ENCODE results near the gene MATK.
"Not testable (repeated sequence)": the region's sequence is repeated elsewhere in the genome, so short reads cannot be mapped to it uniquely, and the experiment has no call there.

MATK gene

DNA sequence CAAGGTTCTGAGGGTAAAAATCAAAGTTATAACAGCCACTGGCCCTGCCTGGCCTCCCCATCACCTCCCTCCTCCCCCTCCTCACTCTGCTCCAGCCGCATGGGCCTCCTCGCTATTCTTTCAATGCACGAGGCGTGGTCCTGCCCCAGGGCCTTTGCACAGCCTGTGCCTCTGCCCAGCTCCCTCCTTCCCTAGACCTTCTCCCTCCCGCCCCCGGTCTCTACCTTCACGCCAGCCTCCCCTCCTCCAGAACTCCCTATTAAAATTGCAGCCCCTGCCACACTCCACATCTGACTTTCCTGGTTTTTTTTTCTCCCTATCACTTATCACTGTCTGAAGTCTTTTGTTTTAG, 17.5 kb downstream of the MATK start:
- TF ChIP-seq, protein P1, sequence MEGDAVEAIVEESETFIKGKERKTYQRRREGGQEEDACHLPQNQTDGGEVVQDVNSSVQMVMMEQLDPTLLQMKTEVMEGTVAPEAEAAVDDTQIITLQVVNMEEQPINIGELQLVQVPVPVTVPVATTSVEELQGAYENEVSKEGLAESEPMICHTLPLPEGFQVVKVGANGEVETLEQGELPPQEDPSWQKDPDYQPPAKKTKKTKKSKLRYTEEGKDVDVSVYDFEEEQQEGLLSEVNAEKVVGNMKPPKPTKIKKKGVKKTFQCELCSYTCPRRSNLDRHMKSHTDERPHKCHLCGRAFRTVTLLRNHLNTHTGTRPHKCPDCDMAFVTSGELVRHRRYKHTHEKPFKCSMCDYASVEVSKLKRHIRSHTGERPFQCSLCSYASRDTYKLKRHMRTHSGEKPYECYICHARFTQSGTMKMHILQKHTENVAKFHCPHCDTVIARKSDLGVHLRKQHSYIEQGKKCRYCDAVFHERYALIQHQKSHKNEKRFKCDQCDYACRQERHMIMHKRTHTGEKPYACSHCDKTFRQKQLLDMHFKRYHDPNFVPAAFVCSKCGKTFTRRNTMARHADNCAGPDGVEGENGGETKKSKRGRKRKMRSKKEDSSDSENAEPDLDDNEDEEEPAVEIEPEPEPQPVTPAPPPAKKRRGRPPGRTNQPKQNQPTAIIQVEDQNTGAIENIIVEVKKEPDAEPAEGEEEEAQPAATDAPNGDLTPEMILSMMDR (IDR thresholded peaks at IDR 0.05; ENCODE audit: unreplicated experiment in 3 of 3): no peak
- Mint-ChIP-seq H3K27ac (no peak overlapping the region), H3K4me3 (no peak overlapping the region), H3K4me1 (peaks cover 9% of the 10 kb centered on the region), H3K9me3 (no peaks in the 10 kb centered on the region), H3K36me3 (ENCODE audit: low read depth) (peaks cover 9% of the 10 kb centered on the region), H3K27me3 (ENCODE audit: low read depth) (peaks cover 9% of the 10 kb centered on the region)

DNA sequence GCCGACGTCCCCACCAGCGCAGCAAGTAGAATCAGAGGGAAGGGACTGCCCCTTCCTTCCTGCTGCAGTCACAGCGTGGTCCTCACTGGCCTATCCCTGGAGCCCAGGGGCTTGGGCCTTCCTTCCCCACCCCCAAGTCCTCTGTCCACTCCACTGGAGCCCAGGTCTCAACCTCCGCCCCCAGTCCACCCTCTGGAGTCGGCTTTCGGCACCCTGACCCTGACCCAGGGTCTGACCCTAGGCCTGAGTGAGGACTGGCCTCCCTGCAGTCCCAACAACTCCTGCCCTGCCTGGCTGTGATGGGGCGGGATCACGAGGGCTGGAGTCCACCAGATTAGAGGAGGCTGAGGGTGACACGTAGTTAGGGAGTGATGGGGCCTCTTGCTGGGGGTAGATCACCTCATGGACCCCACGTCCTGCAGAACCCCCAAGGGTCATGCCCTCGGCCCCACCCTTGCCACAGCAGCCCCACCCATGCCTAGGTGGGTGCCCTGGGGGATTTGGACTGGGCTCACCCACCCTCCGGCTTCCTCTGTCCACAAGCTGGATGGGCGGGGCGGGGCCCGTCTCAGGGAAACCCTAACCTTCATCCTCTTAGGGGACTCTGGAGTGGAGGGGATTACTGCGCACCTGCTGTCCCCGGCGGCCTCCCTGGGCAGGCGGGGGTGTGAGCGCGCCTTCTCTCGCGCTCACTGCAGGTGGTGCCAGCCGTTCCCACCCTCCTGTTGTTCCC, 18.0 kb downstream of the MATK start:
- no peaks in the 10 kb centered on the region for H3K9me3 Mint-ChIP-seq
- H3K36me3 Mint-ChIP-seq (ENCODE audit: low read depth): peaks cover 9% of the 10 kb centered on the region
- H3K4me1 Mint-ChIP-seq: peaks cover 10% of the 10 kb centered on the region
- H3K27me3 Mint-ChIP-seq (ENCODE audit: low read depth): peaks cover 5% of the 10 kb centered on the region
- H3K27ac Mint-ChIP-seq: no peak overlapping the region
- TF ChIP-seq, protein P1 (IDR thresholded peaks at IDR 0.05; ENCODE audit: unreplicated experiment in 3 of 3): no peak
- H3K4me3 Mint-ChIP-seq: no peak overlapping the region

- peaks cover 5% of the 10 kb centered on the region for H3K27me3 Mint-ChIP-seq (ENCODE audit: low read depth)
- H3K4me1 Mint-ChIP-seq: peaks cover 16% of the 10 kb centered on the region
- H3K9me3 Mint-ChIP-seq: no peaks in the 10 kb centered on the region
- no peak overlapping the region for H3K4me3 Mint-ChIP-seq
- H3K27ac Mint-ChIP-seq: no peak overlapping the region
- H3K36me3 Mint-ChIP-seq (ENCODE audit: low read depth): peaks cover 9% of the 10 kb centered on the region
- TF ChIP-seq, protein P1 (IDR thresholded peaks at IDR 0.05; ENCODE audit: unreplicated experiment in 3 of 3): no peak
These were observed 19.1 kb downstream of the MATK start for GRCh38 chr19:3767050-3767449.

- Mint-ChIP-seq H3K4me3 (no peak overlapping the region), H3K4me1 (peaks cover 21% of the 10 kb centered on the region), H3K27ac (no peak overlapping the region), H3K9me3 (no peaks in the 10 kb centered on the region), H3K36me3 (ENCODE audit: low read depth) (peaks cover 9% of the 10 kb centered on the region), H3K27me3 (ENCODE audit: low read depth) (peaks cover 5% of the 10 kb centered on the region)
- TF ChIP-seq, protein P1 (IDR thresholded peaks at IDR 0.05; ENCODE audit: unreplicated experiment in 3 of 3): no peak
These were observed 19.7 kb downstream of the MATK start for GRCh38 chr19:3766520-3766919.

DNA sequence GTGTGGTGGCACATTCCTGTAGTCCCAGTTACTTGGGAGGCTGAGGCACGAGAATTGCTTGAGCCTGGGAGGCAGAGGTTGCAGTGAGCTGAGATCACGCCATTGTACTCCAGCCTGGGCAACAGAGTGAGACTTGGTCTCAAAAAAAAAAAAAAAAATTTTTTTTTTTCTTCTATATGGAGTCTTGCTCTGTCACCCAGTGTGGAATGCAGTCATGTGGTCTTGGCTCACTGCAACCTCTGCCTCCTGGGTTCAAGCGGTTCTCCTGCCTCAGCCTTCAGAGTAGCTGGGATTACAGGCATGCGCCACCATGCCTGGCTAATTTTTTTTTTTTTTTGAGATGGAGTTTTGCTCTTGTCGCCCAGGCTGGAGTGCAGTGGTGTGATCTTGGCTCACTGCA, 20.4 kb downstream of the MATK start:
- not testable (repeated sequence) for H3K27ac Mint-ChIP-seq; H3K4me3 Mint-ChIP-seq; H3K27me3 Mint-ChIP-seq (ENCODE audit: low read depth); H3K36me3 Mint-ChIP-seq (ENCODE audit: low read depth); H3K9me3 Mint-ChIP-seq
- H3K4me1 Mint-ChIP-seq: peaks cover 21% of the 10 kb centered on the region

DNA sequence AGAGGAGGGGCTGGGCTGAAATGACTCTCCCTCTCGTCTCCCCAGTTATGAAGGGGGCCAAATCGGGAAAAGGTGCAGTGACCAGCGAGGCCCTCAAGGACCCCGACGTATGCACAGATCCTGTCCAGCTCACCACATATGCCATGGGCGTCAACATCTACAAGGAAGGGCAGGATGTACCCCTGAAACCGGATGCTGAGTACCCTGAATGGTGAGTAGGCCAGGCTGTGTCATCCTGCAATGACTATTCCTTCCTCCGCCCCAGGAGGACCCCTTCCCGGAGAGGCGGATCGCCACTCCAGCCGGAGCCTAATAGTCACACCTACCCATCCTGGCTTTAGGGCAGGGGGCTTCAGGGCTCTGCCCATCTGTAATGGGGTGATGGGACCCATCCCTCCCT, 21.1 kb downstream of the MATK start:
- H3K36me3 Mint-ChIP-seq (ENCODE audit: low read depth): peaks cover 9% of the 10 kb centered on the region

More for the DNA sequence above, 21.1 kb downstream of the MATK start:
- H3K27ac Mint-ChIP-seq: no peak overlapping the region
- H3K27me3 Mint-ChIP-seq (ENCODE audit: low read depth): peaks cover 5% of the 10 kb centered on the region
- peaks cover 21% of the 10 kb centered on the region for H3K4me1 Mint-ChIP-seq
- TF ChIP-seq, protein P1 (IDR thresholded peaks at IDR 0.05; ENCODE audit: unreplicated experiment in 3 of 3): no peak
- no peak overlapping the region for H3K4me3 Mint-ChIP-seq
- H3K9me3 Mint-ChIP-seq: no peaks in the 10 kb centered on the region
